ENCODE results near the gene TNNI2.

TNNI2 gene

GRCh38 chr11:1814691-1815090 lies 24.1 kb upstream of the TNNI2 start:
- ATAC-seq (replicated peaks), result no peak
- Mint-ChIP-seq H3K36me3 (peaks cover 0 to 3% of the 10 kb centered on the region in 2 donors), H3K4me1 (no peaks in the 10 kb centered on the region), H3K4me3 (no peak overlapping the region), H3K9me3 (peaks cover 2 to 4% of the 10 kb centered on the region in 2 donors), H3K27me3 (peaks cover 16 to 30% of the 10 kb centered on the region in 2 donors), H3K27ac (no peak overlapping the region)
- no peak for DNase-seq

- no peak overlapping the region for H3K27ac Mint-ChIP-seq
- peaks cover 14 to 31% of the 10 kb centered on the region in 2 donors for H3K27me3 Mint-ChIP-seq
- H3K36me3 Mint-ChIP-seq, result peaks cover 0 to 3% of the 10 kb centered on the region in 2 donors
- peaks cover 2 to 4% of the 10 kb centered on the region in 2 donors for H3K9me3 Mint-ChIP-seq
- DNase-seq, result no peak
- H3K4me3 Mint-ChIP-seq, result no peak overlapping the region
- H3K4me1 Mint-ChIP-seq, result no peaks in the 10 kb centered on the region
- ATAC-seq (replicated peaks), result no peak
Observed at GRCh38 chr11:1815311-1815710, 23.5 kb upstream of the TNNI2 start.

GRCh38 chr11:1815751-1816150 lies 23.0 kb upstream of the TNNI2 start:
- ATAC-seq (replicated peaks) (no peak), DNase-seq (no peak)
- H3K27ac Mint-ChIP-seq, result no peak overlapping the region
- H3K4me1 Mint-ChIP-seq, result no peaks in the 10 kb centered on the region
- H3K9me3 Mint-ChIP-seq, result peaks cover 2 to 4% of the 10 kb centered on the region in 2 donors
- H3K4me3 Mint-ChIP-seq, result no peak overlapping the region
- peaks cover 14 to 29% of the 10 kb centered on the region in 2 donors for H3K27me3 Mint-ChIP-seq
- H3K36me3 Mint-ChIP-seq, result peaks cover 0 to 3% of the 10 kb centered on the region in 2 donors

- Mint-ChIP-seq H3K27ac (no peak overlapping the region), H3K4me1 (no peaks in the 10 kb centered on the region), H3K36me3 (peaks cover 0 to 3% of the 10 kb centered on the region in 2 donors), H3K4me3 (no peak overlapping the region), H3K9me3 (peaks cover 7 to 9% of the 10 kb centered on the region in 2 donors), H3K27me3 (peaks cover 25 to 37% of the 10 kb centered on the region in 2 donors)
- ATAC-seq (replicated peaks) (no peak), DNase-seq (no peak)
Observed at GRCh38 chr11:1817000-1817399, 21.8 kb upstream of the TNNI2 start.

GRCh38 chr11:1817511-1817910 lies 21.3 kb upstream of the TNNI2 start:
- peaks cover 7 to 9% of the 10 kb centered on the region in 2 donors for H3K9me3 Mint-ChIP-seq
- no peak for DNase-seq
- peaks cover 0 to 3% of the 10 kb centered on the region in 2 donors for H3K36me3 Mint-ChIP-seq
- H3K27ac Mint-ChIP-seq, result no peak overlapping the region
- H3K27me3 Mint-ChIP-seq, result peaks cover 20 to 32% of the 10 kb centered on the region in 2 donors
- no peak for ATAC-seq (replicated peaks)
- H3K4me3 Mint-ChIP-seq, result no peak overlapping the region
- no peaks in the 10 kb centered on the region for H3K4me1 Mint-ChIP-seq

GRCh38 chr11:1819074-1819473 lies 19.7 kb upstream of the TNNI2 start:
- Mint-ChIP-seq H3K27ac (no peak overlapping the region), H3K9me3 (peaks cover 7 to 9% of the 10 kb centered on the region in 2 donors), H3K4me1 (no peaks in the 10 kb centered on the region), H3K4me3 (no peak overlapping the region), H3K36me3 (peaks cover 0 to 3% of the 10 kb centered on the region in 2 donors), H3K27me3 (peaks cover 16 to 35% of the 10 kb centered on the region in 2 donors)
- DNase-seq (no peak), ATAC-seq (replicated peaks) (no peak)

GRCh38 chr11:1820463-1821325 lies 18.1 kb upstream of the TNNI2 start:
- Mint-ChIP-seq H3K27me3 (peaks cover 18 to 35% of the 10 kb centered on the region in 2 donors), H3K4me1 (no peaks in the 10 kb centered on the region), H3K9me3 (peaks cover 7 to 9% of the 10 kb centered on the region in 2 donors), H3K27ac (no peak overlapping the region), H3K4me3 (no peak overlapping the region), H3K36me3 (peaks cover 0 to 3% of the 10 kb centered on the region in 2 donors)
- ATAC-seq (replicated peaks), result no peak
- DNase-seq, result no peak

- no peaks in the 10 kb centered on the region for H3K4me1 Mint-ChIP-seq
- H3K27ac Mint-ChIP-seq, result no peak overlapping the region
- peaks cover 18 to 39% of the 10 kb centered on the region in 2 donors for H3K27me3 Mint-ChIP-seq
- ATAC-seq (replicated peaks), result no peak
- H3K9me3 Mint-ChIP-seq, result peaks cover 7 to 9% of the 10 kb centered on the region in 2 donors
- H3K36me3 Mint-ChIP-seq, result peaks cover 0 to 3% of the 10 kb centered on the region in 2 donors
- H3K4me3 Mint-ChIP-seq, result no peak overlapping the region
- DNase-seq, result no peak
Observed at GRCh38 chr11:1821562-1821961, 17.2 kb upstream of the TNNI2 start.

GRCh38 chr11:1822648-1823375 lies 16.0 kb upstream of the TNNI2 start:
- H3K27me3 Mint-ChIP-seq, result peaks cover 25 to 49% of the 10 kb centered on the region in 2 donors
- H3K36me3 Mint-ChIP-seq, result peaks cover 0 to 3% of the 10 kb centered on the region in 2 donors
- peaks cover 7 to 9% of the 10 kb centered on the region in 2 donors for H3K9me3 Mint-ChIP-seq
- DNase-seq (no peak), ATAC-seq (replicated peaks) (no peak)
- H3K27ac Mint-ChIP-seq, result no peak overlapping the region
- H3K4me1 Mint-ChIP-seq, result no peaks in the 10 kb centered on the region
- no peak overlapping the region for H3K4me3 Mint-ChIP-seq

GRCh38 chr11:1823376-1824220 lies 15.2 kb upstream of the TNNI2 start:
- Mint-ChIP-seq H3K4me3 (no peak overlapping the region), H3K36me3 (peaks cover 0 to 3% of the 10 kb centered on the region in 2 donors), H3K4me1 (no peaks in the 10 kb centered on the region), H3K27ac (no peak overlapping the region), H3K9me3 (peaks cover 7 to 9% of the 10 kb centered on the region in 2 donors), H3K27me3 (peaks cover 29 to 52% of the 10 kb centered on the region in 2 donors)
- ATAC-seq (replicated peaks) (no peak), DNase-seq (no peak)

- H3K9me3 Mint-ChIP-seq, result peaks cover 5 to 8% of the 10 kb centered on the region in 2 donors
- peaks cover 0 to 2% of the 10 kb centered on the region in 2 donors for H3K36me3 Mint-ChIP-seq
Observed at GRCh38 chr11:1824221-1825038, 14.4 kb upstream of the TNNI2 start.

GRCh38 chr11:1825039-1825740 lies 13.6 kb upstream of the TNNI2 start:
- Mint-ChIP-seq H3K27me3 (peaks cover 35 to 63% of the 10 kb centered on the region in 2 donors), H3K9me3 (peaks cover 5% of the 10 kb centered on the region in 2 donors), H3K36me3 (no peaks in the 10 kb centered on the region), H3K4me3 (no peak overlapping the region), H3K27ac (no peak overlapping the region), H3K4me1 (no peaks in the 10 kb centered on the region)
- peak; percentile 73 to 78 for ATAC-seq (replicated peaks)
- DNase-seq, result no peak

More at GRCh38 chr11:1824221-1825038, 14.4 kb upstream of the TNNI2 start:
- Mint-ChIP-seq H3K4me3 (no peak overlapping the region), H3K27me3 (peaks cover 35 to 60% of the 10 kb centered on the region in 2 donors), H3K27ac (no peak overlapping the region), H3K4me1 (no peaks in the 10 kb centered on the region)
- ATAC-seq (replicated peaks), result no peak
- no peak for DNase-seq

Data from stimulated activated naive B cell treated with anti-CD40 and anti-IgM and Interleukin-4, amounts not matched to agents 10 μg/mL and 1 μg/mL and 100 μg/mL, for 72 hours (primary cell).